GM12872 (cell line): ENCODE results near the gene LMTK3.

ENCODE experiments used
- CTCF ChIP-seq: IDR thresholded peaks from 3 replicates; pipeline ENCODE4 v1.5.1; 2011; ENCODE audit warnings: low read depth, mild to moderate bottlenecking, low read length, moderate library complexity; ENCODE audit not compliant: insufficient read depth

The LMTK3 gene

DNA sequence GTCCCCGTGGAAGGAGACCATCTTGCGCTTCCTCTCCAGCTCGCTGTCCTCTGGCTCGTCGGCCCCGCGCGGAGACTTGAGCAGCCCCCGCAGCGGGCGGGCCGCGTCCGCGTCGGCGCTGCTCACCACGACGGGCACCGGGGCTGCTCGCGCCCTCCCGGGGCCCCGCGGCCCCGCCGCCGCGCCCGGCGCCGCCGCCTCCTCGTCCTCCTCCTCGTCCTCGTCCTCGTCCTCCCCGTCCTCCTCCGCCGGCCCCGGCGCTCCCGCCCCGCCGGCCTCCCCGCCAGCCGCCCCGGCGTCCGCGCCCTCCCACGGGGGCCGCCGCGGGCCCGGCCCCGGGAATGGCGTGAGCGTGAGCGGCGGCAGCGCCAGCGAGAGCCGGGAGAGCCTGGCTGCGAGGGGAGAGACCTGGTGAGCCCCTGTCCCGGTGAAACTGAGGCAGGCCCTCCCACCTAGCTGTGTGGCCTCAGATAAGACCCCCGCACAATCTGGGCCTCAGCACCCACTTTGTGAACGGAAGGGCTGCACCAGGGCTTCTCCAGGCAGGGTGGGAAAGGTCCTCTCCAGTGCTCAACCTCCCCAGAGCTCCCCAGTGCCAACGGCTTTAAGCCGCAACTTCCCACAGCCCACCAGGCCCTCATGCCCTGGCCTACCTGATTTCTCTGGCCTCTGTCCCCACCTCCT, 17.8 kb downstream of the LMTK3 start:
- TF ChIP-seq CTCF: no peak

- no peak for TF ChIP-seq CTCF
Measured at GRCh38 chr19:48492925-48493717, 18.5 kb downstream of the LMTK3 start.

DNA sequence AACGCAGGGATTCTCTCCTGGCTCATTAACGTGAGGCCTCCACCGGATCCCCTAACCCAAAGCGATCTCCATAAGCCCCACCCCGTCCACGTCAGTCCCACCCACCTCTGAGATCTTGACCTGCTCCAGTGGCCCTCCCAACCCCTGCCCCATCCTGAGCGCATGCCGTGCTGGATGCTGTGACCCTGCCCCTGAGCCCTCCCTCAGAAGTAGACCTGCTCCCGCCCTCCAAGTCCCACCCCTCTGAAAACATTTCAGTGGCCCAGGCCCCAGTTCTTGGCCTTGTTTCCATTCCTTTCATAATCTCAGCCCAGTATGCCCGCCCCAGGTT, 19.9 kb downstream of the LMTK3 start:
- TF ChIP-seq CTCF: no peak

DNA sequence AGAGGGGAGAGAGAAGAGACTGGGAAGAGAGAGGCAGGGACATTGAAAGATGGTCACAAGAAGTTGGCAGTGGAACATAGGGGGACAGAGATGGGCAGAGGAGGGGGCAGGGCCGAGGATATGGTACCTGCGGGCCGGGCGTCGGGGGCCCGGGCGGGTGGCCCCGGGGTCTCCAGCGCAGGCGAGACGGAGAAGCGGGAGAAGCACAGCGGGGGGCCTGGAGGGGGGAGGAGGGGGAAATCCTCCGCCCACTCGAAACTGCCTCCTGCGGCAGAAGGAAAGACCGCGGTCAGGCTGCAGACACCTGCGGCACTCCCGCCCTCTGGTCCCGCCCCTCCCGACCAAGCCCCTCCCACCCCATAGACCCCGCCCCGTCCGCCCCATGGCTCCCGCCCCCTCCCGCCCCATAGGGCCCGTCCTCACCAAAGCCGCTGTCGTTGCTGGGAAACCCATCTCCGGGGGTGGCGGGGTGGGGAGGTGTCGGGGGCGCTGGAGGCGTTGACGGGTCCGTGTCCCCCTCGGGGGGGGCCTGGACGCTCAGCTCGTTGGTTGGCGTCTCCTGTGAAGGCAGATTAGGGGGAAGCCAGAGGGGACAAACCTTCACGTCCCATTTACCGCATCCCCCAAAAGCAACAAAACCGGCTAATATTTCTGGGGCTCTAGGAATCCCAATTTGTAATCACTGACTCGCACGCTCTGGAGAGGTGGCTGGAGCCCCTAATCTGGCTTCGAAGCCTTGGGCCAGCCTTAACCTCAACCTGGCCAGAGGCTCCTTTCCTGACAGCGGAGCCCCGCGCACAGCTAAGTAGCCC, 20.4 kb downstream of the LMTK3 start:
- TF ChIP-seq CTCF: no peak

GRCh38 chr19:48489608-48490216, 21.9 kb downstream of the LMTK3 start:
- TF ChIP-seq CTCF: peak; percentile 99

GRCh38 chr19:48487948-48488347, 23.7 kb downstream of the LMTK3 start:
- no peak for TF ChIP-seq CTCF

GRCh38 chr19:48487544-48487943, 24.1 kb downstream of the LMTK3 start:
- TF ChIP-seq CTCF: no peak
